VCaP (cell line): ENCODE results near the gene PRSS48.
"Not testable (repeated sequence)": the region's sequence is repeated elsewhere in the genome, so short reads cannot be mapped to it uniquely, and the experiment has no call there.

ENCODE experiments used
- H3K27ac ChIP-seq: fragments of 450-650 bp; 2 replicates; pipeline ENCODE4 v1.5.1; 2017
- CTCF ChIP-seq: fragments of 450-650 bp; conservative IDR thresholded peaks from 2 replicates; pipeline ENCODE4 v1.5.1; 2017; ENCODE audit warnings: mild to moderate bottlenecking, moderate library complexity

PRSS48 gene

GRCh38 chr4:151267104-151267503 lies 9.9 kb upstream of the PRSS48 start:
- no peak for TF ChIP-seq CTCF
- H3K27ac ChIP-seq, result no peak overlapping the region

- no peak for TF ChIP-seq CTCF
- H3K27ac ChIP-seq, result no peak overlapping the region
These were observed 9.0 kb upstream of the PRSS48 start for GRCh38 chr4:151267822-151268535.

GRCh38 chr4:151268905-151269304 lies 8.1 kb upstream of the PRSS48 start:
- not testable (repeated sequence) for H3K27ac ChIP-seq

- H3K27ac ChIP-seq, result no peak overlapping the region
- no peak for TF ChIP-seq CTCF
These were observed 7.7 kb downstream of the PRSS48 start for GRCh38 chr4:151284534-151285245.

GRCh38 chr4:151287409-151287808 lies 10.4 kb downstream of the PRSS48 start:
- no peak overlapping the region for H3K27ac ChIP-seq
- TF ChIP-seq CTCF, result no peak

GRCh38 chr4:151291485-151291884 lies 14.5 kb downstream of the PRSS48 start:
- no peak for TF ChIP-seq CTCF
- H3K27ac ChIP-seq, result no peak overlapping the region

- H3K27ac ChIP-seq, result no peak overlapping the region
- no peak for TF ChIP-seq CTCF
These were observed 15.1 kb downstream of the PRSS48 start for GRCh38 chr4:151292038-151292437.
